ENCODE results near the gene LRRC4C. TPM values are rescaled to one million over a fixed set of nuclear protein-coding genes. Genes with fewer than 3 reads are reported as not detected.

Gene LRRC4C
- total RNA-seq, 2 experiments from 2014 or later, result not detected

GRCh38 chr11:41400819-41401382 lies 58.6 kb downstream of the LRRC4C start:
- H3K36me3 Mint-ChIP-seq, result no peaks in the 10 kb centered on the region
- no peak for DNase-seq
- CTCF ChIA-PET, result no interaction called here
- peaks cover 10% of the 10 kb centered on the region for H3K9me3 Mint-ChIP-seq (ENCODE audit: low read depth)
- no peaks in the 10 kb centered on the region for H3K27me3 Mint-ChIP-seq
- H3K4me1 Mint-ChIP-seq, result no peaks in the 10 kb centered on the region
- no peak overlapping the region for H3K27ac Mint-ChIP-seq
- no peak for ATAC-seq
- H3K4me3 Mint-ChIP-seq, result no peak overlapping the region

GRCh38 chr11:41400124-41400523 lies 59.3 kb downstream of the LRRC4C start:
- Mint-ChIP-seq H3K27ac (no peak overlapping the region), H3K4me1 (no peaks in the 10 kb centered on the region), H3K36me3 (no peaks in the 10 kb centered on the region), H3K9me3 (ENCODE audit: low read depth) (peaks cover 10% of the 10 kb centered on the region), H3K4me3 (no peak overlapping the region), H3K27me3 (no peaks in the 10 kb centered on the region)
- CTCF ChIA-PET, result no interaction called here
- DNase-seq (no peak), ATAC-seq (no peak)

- CTCF ChIA-PET, result no interaction called here
- Mint-ChIP-seq H3K36me3 (no peaks in the 10 kb centered on the region), H3K27me3 (no peaks in the 10 kb centered on the region), H3K4me1 (no peaks in the 10 kb centered on the region), H3K9me3 (ENCODE audit: low read depth) (peaks cover 12% of the 10 kb centered on the region), H3K27ac (no peak overlapping the region), H3K4me3 (no peak overlapping the region)
- no peak for ATAC-seq
- DNase-seq, result no peak
Observed at GRCh38 chr11:41399323-41399722, 60.1 kb downstream of the LRRC4C start.

- no peak overlapping the region for H3K4me3 Mint-ChIP-seq
- H3K27ac Mint-ChIP-seq, result no peak overlapping the region
- peaks cover 11% of the 10 kb centered on the region for H3K9me3 Mint-ChIP-seq (ENCODE audit: low read depth)
- H3K36me3 Mint-ChIP-seq, result no peaks in the 10 kb centered on the region
- no peaks in the 10 kb centered on the region for H3K4me1 Mint-ChIP-seq
- CTCF ChIA-PET, result no interaction called here
- DNase-seq (no peak), ATAC-seq (no peak)
- H3K27me3 Mint-ChIP-seq, result no peaks in the 10 kb centered on the region
Observed at GRCh38 chr11:41398175-41398574, 61.3 kb downstream of the LRRC4C start.

GRCh38 chr11:41394521-41395195 lies 64.8 kb downstream of the LRRC4C start:
- H3K27me3 Mint-ChIP-seq, result no peaks in the 10 kb centered on the region
- peaks cover 9% of the 10 kb centered on the region for H3K9me3 Mint-ChIP-seq (ENCODE audit: low read depth)
- ATAC-seq (no peak), DNase-seq (no peak)
- H3K4me3 Mint-ChIP-seq, result no peak overlapping the region
- CTCF ChIA-PET, result no interaction called here
- H3K36me3 Mint-ChIP-seq, result no peaks in the 10 kb centered on the region
- H3K27ac Mint-ChIP-seq, result no peak overlapping the region
- no peaks in the 10 kb centered on the region for H3K4me1 Mint-ChIP-seq

GRCh38 chr11:41392596-41392995 lies 66.9 kb downstream of the LRRC4C start:
- no peaks in the 10 kb centered on the region for H3K27me3 Mint-ChIP-seq
- ATAC-seq, result no peak
- peaks cover 6% of the 10 kb centered on the region for H3K9me3 Mint-ChIP-seq (ENCODE audit: low read depth)

GRCh38 chr11:41389623-41390130 lies 69.8 kb downstream of the LRRC4C start:
- CTCF ChIA-PET, result no interaction called here
- no peak overlapping the region for H3K4me3 Mint-ChIP-seq
- no peak for ATAC-seq
- peaks cover 6% of the 10 kb centered on the region for H3K9me3 Mint-ChIP-seq (ENCODE audit: low read depth)
- DNase-seq, result no peak
- no peaks in the 10 kb centered on the region for H3K36me3 Mint-ChIP-seq
- H3K27me3 Mint-ChIP-seq, result no peaks in the 10 kb centered on the region
- H3K4me1 Mint-ChIP-seq, result no peaks in the 10 kb centered on the region
- no peak overlapping the region for H3K27ac Mint-ChIP-seq

More at GRCh38 chr11:41392596-41392995, 66.9 kb downstream of the LRRC4C start:
- Mint-ChIP-seq H3K4me3 (no peak overlapping the region), H3K4me1 (no peaks in the 10 kb centered on the region), H3K27ac (no peak overlapping the region), H3K36me3 (no peaks in the 10 kb centered on the region)
- DNase-seq, result no peak
- CTCF ChIA-PET, result no interaction called here

- H3K4me1 Mint-ChIP-seq, result no peaks in the 10 kb centered on the region
- H3K36me3 Mint-ChIP-seq, result no peaks in the 10 kb centered on the region
- no peaks in the 10 kb centered on the region for H3K27me3 Mint-ChIP-seq
- no peak overlapping the region for H3K27ac Mint-ChIP-seq
- peaks cover 3% of the 10 kb centered on the region for H3K9me3 Mint-ChIP-seq (ENCODE audit: low read depth)
- no peak overlapping the region for H3K4me3 Mint-ChIP-seq
- DNase-seq, result no peak
- CTCF ChIA-PET, result no interaction called here
- ATAC-seq, result no peak
Observed at GRCh38 chr11:41384329-41384728, 75.1 kb downstream of the LRRC4C start.

- Mint-ChIP-seq H3K9me3 (ENCODE audit: low read depth) (peaks cover 3% of the 10 kb centered on the region), H3K36me3 (no peaks in the 10 kb centered on the region), H3K4me3 (no peak overlapping the region)
Observed at GRCh38 chr11:41383768-41384167, 75.7 kb downstream of the LRRC4C start.

GRCh38 chr11:41382927-41383326 lies 76.5 kb downstream of the LRRC4C start:
- no peaks in the 10 kb centered on the region for H3K36me3 Mint-ChIP-seq
- CTCF ChIA-PET, result no interaction called here
- no peaks in the 10 kb centered on the region for H3K4me1 Mint-ChIP-seq
- no peak overlapping the region for H3K27ac Mint-ChIP-seq
- ATAC-seq, result no peak
- no peak for DNase-seq
- no peaks in the 10 kb centered on the region for H3K27me3 Mint-ChIP-seq
- no peak overlapping the region for H3K4me3 Mint-ChIP-seq
- H3K9me3 Mint-ChIP-seq (ENCODE audit: low read depth), result peaks cover 3% of the 10 kb centered on the region

More at GRCh38 chr11:41383768-41384167, 75.7 kb downstream of the LRRC4C start:
- DNase-seq, result no peak
- Mint-ChIP-seq H3K27ac (no peak overlapping the region), H3K4me1 (no peaks in the 10 kb centered on the region), H3K27me3 (no peaks in the 10 kb centered on the region)
- ATAC-seq, result no peak
- CTCF ChIA-PET, result no interaction called here

GRCh38 chr11:41379084-41379483 lies 80.4 kb downstream of the LRRC4C start:
- Mint-ChIP-seq H3K27me3 (no peaks in the 10 kb centered on the region), H3K9me3 (ENCODE audit: low read depth) (no peaks in the 10 kb centered on the region), H3K36me3 (no peaks in the 10 kb centered on the region), H3K4me3 (no peak overlapping the region), H3K4me1 (no peaks in the 10 kb centered on the region), H3K27ac (no peak overlapping the region)
- CTCF ChIA-PET, result no interaction called here
- ATAC-seq (no peak), DNase-seq (no peak)

- Mint-ChIP-seq H3K4me1 (no peaks in the 10 kb centered on the region), H3K36me3 (no peaks in the 10 kb centered on the region), H3K9me3 (ENCODE audit: low read depth) (no peaks in the 10 kb centered on the region), H3K4me3 (no peak overlapping the region), H3K27me3 (no peaks in the 10 kb centered on the region), H3K27ac (no peak overlapping the region)
- CTCF ChIA-PET, result no interaction called here
- no peak for DNase-seq
- no peak for ATAC-seq
Observed at GRCh38 chr11:41377709-41378394, 81.6 kb downstream of the LRRC4C start.

GRCh38 chr11:41351825-41352224 lies 107.6 kb downstream of the LRRC4C start:
- Mint-ChIP-seq H3K4me1 (no peaks in the 10 kb centered on the region), H3K36me3 (no peaks in the 10 kb centered on the region), H3K9me3 (ENCODE audit: low read depth) (peaks cover 18% of the 10 kb centered on the region), H3K27ac (no peak overlapping the region), H3K4me3 (no peak overlapping the region), H3K27me3 (no peaks in the 10 kb centered on the region)
- CTCF ChIA-PET, result no interaction called here
- no peak for ATAC-seq
- no peak for DNase-seq

- CTCF ChIA-PET, result no interaction called here
- Mint-ChIP-seq H3K27me3 (no peaks in the 10 kb centered on the region), H3K4me3 (no peak overlapping the region), H3K4me1 (no peaks in the 10 kb centered on the region), H3K36me3 (no peaks in the 10 kb centered on the region), H3K27ac (no peak overlapping the region), H3K9me3 (ENCODE audit: low read depth) (peaks cover 7% of the 10 kb centered on the region)
- ATAC-seq, result no peak
- no peak for DNase-seq
Observed at GRCh38 chr11:41346042-41346441, 113.4 kb downstream of the LRRC4C start.
